Naive B cell (primary cell): ENCODE results near the gene CD300LD. TPM values are rescaled to one million over a fixed set of nuclear protein-coding genes. Genes with fewer than 3 reads are reported as not detected.

Experiments used
- ATAC-seq, 2 donors: fragments of 150-1000 bp; cut with Tn5 transposase; 2 replicates each; pipeline ENCODE4 v1.10.0; 2021; ENCODE audit warnings: low read depth in 2 of 2, mild to moderate bottlenecking in 2 of 2, moderate library complexity in 2 of 2
- DNase-seq: peaks from one replicate; pipeline ENCODE4 v3.0.0; 2022
- H3K27ac Mint-ChIP-seq, 6 donors: one replicate each; pipeline ENCODE4 v1.8.0; 2020 to 2022; ENCODE audit warnings: mild to moderate bottlenecking in 6 of 6, mixed read lengths in 6 of 6, moderate library complexity in 5 of 6, inconsistent platforms in 2 of 6
- H3K27me3 Mint-ChIP-seq, 3 donors: one replicate each; pipeline ENCODE4 v1.8.0; 2021 to 2022; ENCODE audit warnings: mixed read lengths in 3 of 3, mild to moderate bottlenecking in 1 of 3
- H3K36me3 Mint-ChIP-seq, 2 donors: one replicate each; pipeline ENCODE4 v1.8.0; 2020 to 2022; ENCODE audit warnings: mixed read lengths in 2 of 2, inconsistent platforms in 1 of 2, mild to moderate bottlenecking in 1 of 2
- H3K4me1 Mint-ChIP-seq, 3 donors: one replicate each; pipeline ENCODE4 v1.8.0; 2020 to 2022; ENCODE audit warnings: mixed read lengths in 3 of 3, inconsistent platforms in 1 of 3, mild to moderate bottlenecking in 1 of 3, moderate library complexity in 1 of 3
- H3K4me3 Mint-ChIP-seq, 8 donors: one replicate each; pipeline ENCODE4 v1.8.0; 2020 to 2022; ENCODE audit warnings: mild to moderate bottlenecking in 8 of 8, mixed read lengths in 8 of 8, moderate library complexity in 8 of 8, inconsistent platforms in 2 of 8
- H3K9me3 Mint-ChIP-seq, 7 donors: one replicate each; pipeline ENCODE4 v1.8.0; 2020 to 2022; ENCODE audit warnings: mixed read lengths in 7 of 7, mild to moderate bottlenecking in 5 of 7, inconsistent platforms in 2 of 7, moderate library complexity in 1 of 7
- polyA plus RNA-seq, 6 donors: library from polyadenylated mRNA; unstranded; fragments of 300-500 nt; fragmentation: Illumina TruSeq; gene quantifications; one replicate each; pipeline ENCODE4 v1.2.3, GENCODE V29; 2021; ENCODE audit warnings: low read depth in 6 of 6

CD300LD gene
- polyA plus RNA-seq, 6 donors from 2014 or later: not detected

- H3K36me3 Mint-ChIP-seq: peaks cover 0 to 9% of the 10 kb centered on the region in 2 donors
- peaks cover 9 to 42% (median 41%) of the 10 kb centered on the region in 3 donors for H3K27me3 Mint-ChIP-seq
- peaks cover 2 to 7% (median 5%) of the 10 kb centered on the region in 7 donors for H3K9me3 Mint-ChIP-seq
- H3K27ac Mint-ChIP-seq: peak overlapping the region in 1 of 6 donors; percentile 22
- peak overlapping the region in 1 of 8 donors; percentile 31 for H3K4me3 Mint-ChIP-seq
- peaks cover 31 to 58% (median 34%) of the 10 kb centered on the region in 3 donors for H3K4me1 Mint-ChIP-seq
- DNase-seq: no peak
- ATAC-seq: peak; percentile 43 to 45
Measured at GRCh38 chr17:74604200-74604599, 12.1 kb upstream of the CD300LD start.

GRCh38 chr17:74603746-74604145, 11.7 kb upstream of the CD300LD start:
- no peak overlapping the region for H3K4me3 Mint-ChIP-seq
- peak overlapping the region in 1 of 6 donors; percentile 22 for H3K27ac Mint-ChIP-seq
- ATAC-seq: no peak
- DNase-seq: no peak
- H3K36me3 Mint-ChIP-seq: peaks cover 0 to 9% of the 10 kb centered on the region in 2 donors
- peaks cover 5 to 42% (median 41%) of the 10 kb centered on the region in 3 donors for H3K27me3 Mint-ChIP-seq
- peaks cover 35 to 62% (median 38%) of the 10 kb centered on the region in 3 donors for H3K4me1 Mint-ChIP-seq
- H3K9me3 Mint-ChIP-seq: peaks cover 2 to 7% (median 5%) of the 10 kb centered on the region in 7 donors

GRCh38 chr17:74603037-74603635, 11.1 kb upstream of the CD300LD start:
- Mint-ChIP-seq H3K9me3 (peaks cover 2 to 7% (median 5%) of the 10 kb centered on the region in 7 donors), H3K36me3 (peaks cover 0 to 9% of the 10 kb centered on the region in 2 donors), H3K27ac (no peak overlapping the region), H3K4me3 (peak overlapping the region in 2 of 8 donors; percentile 7 to 10), H3K4me1 (peaks cover 41 to 68% (median 43%) of the 10 kb centered on the region in 3 donors), H3K27me3 (peaks cover 4 to 42% (median 41%) of the 10 kb centered on the region in 3 donors)
- DNase-seq (no peak), ATAC-seq (no peak)

- H3K4me1 Mint-ChIP-seq: peaks cover 39 to 68% (median 41%) of the 10 kb centered on the region in 3 donors
- DNase-seq: no peak
- H3K36me3 Mint-ChIP-seq: peaks cover 0 to 2% of the 10 kb centered on the region in 2 donors
- no peak for ATAC-seq
- peak overlapping the region in 1 of 8 donors; percentile 68 for H3K4me3 Mint-ChIP-seq
- peaks cover 0 to 5% (median 2%) of the 10 kb centered on the region in 7 donors for H3K9me3 Mint-ChIP-seq
- H3K27ac Mint-ChIP-seq: peak overlapping the region in 1 of 6 donors; percentile 76
- peaks cover 0 to 36% (median 34%) of the 10 kb centered on the region in 3 donors for H3K27me3 Mint-ChIP-seq
Measured at GRCh38 chr17:74601944-74602572, 10.0 kb upstream of the CD300LD start.

GRCh38 chr17:74599448-74599939, 7.4 kb upstream of the CD300LD start:
- peaks cover 29 to 57% (median 33%) of the 10 kb centered on the region in 3 donors for H3K4me1 Mint-ChIP-seq
- H3K9me3 Mint-ChIP-seq: peaks cover 0 to 4% (median 0%) of the 10 kb centered on the region in 7 donors
- H3K27ac Mint-ChIP-seq: peak overlapping the region in 5 of 6 donors; percentile 0 to 83 (median 47)
- no peaks in the 10 kb centered on the region for H3K36me3 Mint-ChIP-seq
- peak overlapping the region in 6 of 8 donors; percentile 2 to 72 (median 38) for H3K4me3 Mint-ChIP-seq
- DNase-seq (peak; percentile 29), ATAC-seq (peak; percentile 74 to 79)
- peaks cover 3 to 24% (median 23%) of the 10 kb centered on the region in 3 donors for H3K27me3 Mint-ChIP-seq

- H3K36me3 Mint-ChIP-seq: no peaks in the 10 kb centered on the region
- peak overlapping the region in 6 of 8 donors; percentile 3 to 87 (median 34) for H3K4me3 Mint-ChIP-seq
- H3K9me3 Mint-ChIP-seq: peaks cover 0 to 4% (median 0%) of the 10 kb centered on the region in 7 donors
- peak overlapping the region in 2 of 6 donors; percentile 49 to 75 for H3K27ac Mint-ChIP-seq
- H3K27me3 Mint-ChIP-seq: peaks cover 3 to 24% (median 23%) of the 10 kb centered on the region in 3 donors
- DNase-seq (no peak), ATAC-seq (peak in 1 of 2 donors; percentile 7)
- peaks cover 29 to 52% (median 30%) of the 10 kb centered on the region in 3 donors for H3K4me1 Mint-ChIP-seq
Measured at GRCh38 chr17:74599023-74599399, 6.9 kb upstream of the CD300LD start.

- Mint-ChIP-seq H3K27me3 (peaks cover 3 to 24% (median 23%) of the 10 kb centered on the region in 3 donors), H3K36me3 (no peaks in the 10 kb centered on the region), H3K4me1 (peaks cover 24 to 47% (median 27%) of the 10 kb centered on the region in 3 donors), H3K27ac (peak overlapping the region in 4 of 6 donors; percentile 44 to 75 (median 48)), H3K9me3 (peaks cover 0 to 4% (median 0%) of the 10 kb centered on the region in 7 donors), H3K4me3 (peak overlapping the region in 5 of 8 donors; percentile 31 to 87 (median 55))
- DNase-seq (no peak), ATAC-seq (no peak)
Measured at GRCh38 chr17:74598346-74599022, 6.4 kb upstream of the CD300LD start.

- DNase-seq (no peak), ATAC-seq (no peak)
- Mint-ChIP-seq H3K27me3 (peaks cover 5 to 32% (median 27%) of the 10 kb centered on the region in 3 donors), H3K4me1 (peaks cover 30 to 45% (median 36%) of the 10 kb centered on the region in 3 donors), H3K4me3 (no peak overlapping the region), H3K36me3 (no peaks in the 10 kb centered on the region), H3K27ac (no peak overlapping the region), H3K9me3 (peaks cover 0 to 4% (median 0%) of the 10 kb centered on the region in 7 donors)
Measured at GRCh38 chr17:74597069-74597790, 5.1 kb upstream of the CD300LD start.

GRCh38 chr17:74595037-74595750, 3.1 kb upstream of the CD300LD start:
- DNase-seq: no peak
- Mint-ChIP-seq H3K27ac (no peak overlapping the region), H3K27me3 (peaks cover 9 to 35% (median 21%) of the 10 kb centered on the region in 3 donors), H3K36me3 (no peaks in the 10 kb centered on the region), H3K9me3 (peaks cover 0 to 4% (median 2%) of the 10 kb centered on the region in 7 donors), H3K4me3 (no peak overlapping the region), H3K4me1 (peaks cover 34 to 43% (median 36%) of the 10 kb centered on the region in 3 donors)
- no peak for ATAC-seq

GRCh38 chr17:74591503-74591902, 580 bp downstream of the CD300LD start:
- H3K36me3 Mint-ChIP-seq: no peaks in the 10 kb centered on the region
- H3K4me1 Mint-ChIP-seq: peaks cover 15 to 18% (median 15%) of the 10 kb centered on the region in 3 donors
- DNase-seq (no peak), ATAC-seq (no peak)
- peak overlapping the region in 3 of 6 donors; percentile 10 to 97 (median 87) for H3K27ac Mint-ChIP-seq
- peaks cover 13 to 41% (median 36%) of the 10 kb centered on the region in 3 donors for H3K27me3 Mint-ChIP-seq
- no peak overlapping the region for H3K4me3 Mint-ChIP-seq
- H3K9me3 Mint-ChIP-seq: peaks cover 0 to 4% (median 0%) of the 10 kb centered on the region in 7 donors

- ATAC-seq (no peak), DNase-seq (no peak)
- H3K4me1 Mint-ChIP-seq: no peaks in the 10 kb centered on the region
- H3K27me3 Mint-ChIP-seq: peaks cover 11 to 45% (median 39%) of the 10 kb centered on the region in 3 donors
- peaks cover 0 to 9% (median 1%) of the 10 kb centered on the region in 7 donors for H3K9me3 Mint-ChIP-seq
- no peak overlapping the region for H3K27ac Mint-ChIP-seq
- no peak overlapping the region for H3K4me3 Mint-ChIP-seq
- H3K36me3 Mint-ChIP-seq: no peaks in the 10 kb centered on the region
Measured at GRCh38 chr17:74585711-74586110, 6.4 kb downstream of the CD300LD start.
